ENCODE measurements around the gene MEP1B.
"Not testable (repeated sequence)": the region's sequence is repeated elsewhere in the genome, so short reads cannot be mapped to it uniquely, and the experiment has no call there.

Gene MEP1B

GRCh38 chr18:32174719-32175118 is 15.1 kb upstream of the MEP1B start:
- no peaks in the 10 kb centered on the region for H3K27me3 ChIP-seq (ENCODE audit: control insufficient read depth in 1 of 2, insufficient read depth in 2 of 2, low read length in 2 of 2)
- no peak overlapping the region for H3K9ac ChIP-seq (ENCODE audit: low read length in 2 of 2)
- H3K4me1 ChIP-seq (ENCODE audit: control insufficient read depth, insufficient read depth, low read length), result no peaks in the 10 kb centered on the region
- no peaks in the 10 kb centered on the region for H3K36me3 ChIP-seq (ENCODE audit: control insufficient read depth in 2 of 2, insufficient read depth in 2 of 2, low read length in 2 of 2)
- no peak overlapping the region for H3K27ac ChIP-seq (ENCODE audit: low read length)
- no peaks in the 10 kb centered on the region for H3K9me3 ChIP-seq (ENCODE audit: control insufficient read depth in 2 of 2, low read length in 2 of 2)
- no peak overlapping the region for H3K4me3 ChIP-seq (ENCODE audit: low read length in 2 of 2)

GRCh38 chr18:32175265-32175664 is 14.6 kb upstream of the MEP1B start:
- H3K9ac ChIP-seq (ENCODE audit: low read length in 2 of 2), result no peak overlapping the region
- no peaks in the 10 kb centered on the region for H3K4me1 ChIP-seq (ENCODE audit: control insufficient read depth, insufficient read depth, low read length)
- no peaks in the 10 kb centered on the region for H3K27me3 ChIP-seq (ENCODE audit: control insufficient read depth in 1 of 2, insufficient read depth in 2 of 2, low read length in 2 of 2)
- no peak overlapping the region for H3K27ac ChIP-seq (ENCODE audit: low read length)
- no peaks in the 10 kb centered on the region for H3K9me3 ChIP-seq (ENCODE audit: control insufficient read depth in 2 of 2, low read length in 2 of 2)
- no peaks in the 10 kb centered on the region for H3K36me3 ChIP-seq (ENCODE audit: control insufficient read depth in 2 of 2, insufficient read depth in 2 of 2, low read length in 2 of 2)
- no peak overlapping the region for H3K4me3 ChIP-seq (ENCODE audit: low read length in 2 of 2)

GRCh38 chr18:32176745-32177144 is 13.1 kb upstream of the MEP1B start:
- H3K4me1 ChIP-seq (ENCODE audit: control insufficient read depth, insufficient read depth, low read length); H3K27ac ChIP-seq (ENCODE audit: low read length); H3K27me3 ChIP-seq (ENCODE audit: control insufficient read depth in 1 of 2, insufficient read depth in 2 of 2, low read length in 2 of 2); H3K9me3 ChIP-seq (ENCODE audit: control insufficient read depth in 2 of 2, low read length in 2 of 2); H3K4me3 ChIP-seq (ENCODE audit: low read length in 2 of 2); H3K9ac ChIP-seq (ENCODE audit: low read length in 2 of 2); H3K36me3 ChIP-seq (ENCODE audit: control insufficient read depth in 2 of 2, insufficient read depth in 2 of 2, low read length in 2 of 2): not testable (repeated sequence)

GRCh38 chr18:32177530-32177929 is 12.3 kb upstream of the MEP1B start:
- Histone ChIP-seq H3K27me3 (ENCODE audit: control insufficient read depth in 1 of 2, insufficient read depth in 2 of 2, low read length in 2 of 2) (no peaks in the 10 kb centered on the region), H3K9me3 (ENCODE audit: control insufficient read depth in 2 of 2, low read length in 2 of 2) (no peaks in the 10 kb centered on the region), H3K36me3 (ENCODE audit: control insufficient read depth in 2 of 2, insufficient read depth in 2 of 2, low read length in 2 of 2) (no peaks in the 10 kb centered on the region), H3K27ac (ENCODE audit: low read length) (no peak overlapping the region), H3K9ac (ENCODE audit: low read length in 2 of 2) (no peak overlapping the region), H3K4me3 (ENCODE audit: low read length in 2 of 2) (no peak overlapping the region), H3K4me1 (ENCODE audit: control insufficient read depth, insufficient read depth, low read length) (no peaks in the 10 kb centered on the region)

GRCh38 chr18:32183503-32183902 is 6.3 kb upstream of the MEP1B start:
- Histone ChIP-seq H3K9ac (ENCODE audit: low read length in 2 of 2) (no peak overlapping the region), H3K4me3 (ENCODE audit: low read length in 2 of 2) (no peak overlapping the region), H3K4me1 (ENCODE audit: control insufficient read depth, insufficient read depth, low read length) (no peaks in the 10 kb centered on the region), H3K27me3 (ENCODE audit: control insufficient read depth in 1 of 2, insufficient read depth in 2 of 2, low read length in 2 of 2) (no peaks in the 10 kb centered on the region), H3K36me3 (ENCODE audit: control insufficient read depth in 2 of 2, insufficient read depth in 2 of 2, low read length in 2 of 2) (no peaks in the 10 kb centered on the region), H3K9me3 (ENCODE audit: control insufficient read depth in 2 of 2, low read length in 2 of 2) (peaks cover 0 to 13% of the 10 kb centered on the region in 2 donors), H3K27ac (ENCODE audit: low read length) (no peak overlapping the region)

- no peak overlapping the region for H3K9ac ChIP-seq (ENCODE audit: low read length in 2 of 2)
- no peaks in the 10 kb centered on the region for H3K27me3 ChIP-seq (ENCODE audit: control insufficient read depth in 1 of 2, insufficient read depth in 2 of 2, low read length in 2 of 2)
- H3K4me3 ChIP-seq (ENCODE audit: low read length in 2 of 2), result no peak overlapping the region
- H3K9me3 ChIP-seq (ENCODE audit: control insufficient read depth in 2 of 2, low read length in 2 of 2), result no peaks in the 10 kb centered on the region
- H3K27ac ChIP-seq (ENCODE audit: low read length), result no peak overlapping the region
- no peaks in the 10 kb centered on the region for H3K36me3 ChIP-seq (ENCODE audit: control insufficient read depth in 2 of 2, insufficient read depth in 2 of 2, low read length in 2 of 2)
- H3K4me1 ChIP-seq (ENCODE audit: control insufficient read depth, insufficient read depth, low read length), result no peaks in the 10 kb centered on the region
Observed at GRCh38 chr18:32190209-32190608, 370 bp downstream of the MEP1B start.

- Histone ChIP-seq H3K36me3 (ENCODE audit: control insufficient read depth in 2 of 2, insufficient read depth in 2 of 2, low read length in 2 of 2) (no peaks in the 10 kb centered on the region), H3K4me1 (ENCODE audit: control insufficient read depth, insufficient read depth, low read length) (no peaks in the 10 kb centered on the region), H3K27ac (ENCODE audit: low read length) (no peak overlapping the region), H3K4me3 (ENCODE audit: low read length in 2 of 2) (no peak overlapping the region), H3K9me3 (ENCODE audit: control insufficient read depth in 2 of 2, low read length in 2 of 2) (no peaks in the 10 kb centered on the region), H3K27me3 (ENCODE audit: control insufficient read depth in 1 of 2, insufficient read depth in 2 of 2, low read length in 2 of 2) (no peaks in the 10 kb centered on the region), H3K9ac (ENCODE audit: low read length in 2 of 2) (no peak overlapping the region)
Observed at GRCh38 chr18:32195881-32196815, 6.3 kb downstream of the MEP1B start.

GRCh38 chr18:32200766-32201165 is 10.9 kb downstream of the MEP1B start:
- H3K27ac ChIP-seq (ENCODE audit: low read length), result no peak overlapping the region

GRCh38 chr18:32201948-32202672 is 12.3 kb downstream of the MEP1B start:
- H3K4me1 ChIP-seq (ENCODE audit: control insufficient read depth, insufficient read depth, low read length), result no peaks in the 10 kb centered on the region

More at GRCh38 chr18:32200766-32201165, 10.9 kb downstream of the MEP1B start:
- Histone ChIP-seq H3K4me1 (ENCODE audit: control insufficient read depth, insufficient read depth, low read length) (no peaks in the 10 kb centered on the region), H3K9me3 (ENCODE audit: control insufficient read depth in 2 of 2, low read length in 2 of 2) (no peaks in the 10 kb centered on the region), H3K27me3 (ENCODE audit: control insufficient read depth in 1 of 2, insufficient read depth in 2 of 2, low read length in 2 of 2) (no peaks in the 10 kb centered on the region), H3K9ac (ENCODE audit: low read length in 2 of 2) (no peak overlapping the region), H3K36me3 (ENCODE audit: control insufficient read depth in 2 of 2, insufficient read depth in 2 of 2, low read length in 2 of 2) (no peaks in the 10 kb centered on the region), H3K4me3 (ENCODE audit: low read length in 2 of 2) (no peak overlapping the region)

GRCh38 chr18:32208023-32208422 is 18.2 kb downstream of the MEP1B start:
- H3K4me1 ChIP-seq (ENCODE audit: control insufficient read depth, insufficient read depth, low read length), result no peaks in the 10 kb centered on the region
- no peaks in the 10 kb centered on the region for H3K36me3 ChIP-seq (ENCODE audit: control insufficient read depth in 2 of 2, insufficient read depth in 2 of 2, low read length in 2 of 2)
- H3K27ac ChIP-seq (ENCODE audit: low read length), result no peak overlapping the region
- no peak overlapping the region for H3K9ac ChIP-seq (ENCODE audit: low read length in 2 of 2)
- no peak overlapping the region for H3K4me3 ChIP-seq (ENCODE audit: low read length in 2 of 2)
- H3K27me3 ChIP-seq (ENCODE audit: control insufficient read depth in 1 of 2, insufficient read depth in 2 of 2, low read length in 2 of 2), result no peaks in the 10 kb centered on the region
- no peaks in the 10 kb centered on the region for H3K9me3 ChIP-seq (ENCODE audit: control insufficient read depth in 2 of 2, low read length in 2 of 2)

More at GRCh38 chr18:32201948-32202672, 12.3 kb downstream of the MEP1B start:
- no peaks in the 10 kb centered on the region for H3K9me3 ChIP-seq (ENCODE audit: control insufficient read depth in 2 of 2, low read length in 2 of 2)
- H3K36me3 ChIP-seq (ENCODE audit: control insufficient read depth in 2 of 2, insufficient read depth in 2 of 2, low read length in 2 of 2), result no peaks in the 10 kb centered on the region
- no peak overlapping the region for H3K27ac ChIP-seq (ENCODE audit: low read length)
- no peaks in the 10 kb centered on the region for H3K27me3 ChIP-seq (ENCODE audit: control insufficient read depth in 1 of 2, insufficient read depth in 2 of 2, low read length in 2 of 2)
- no peak overlapping the region for H3K4me3 ChIP-seq (ENCODE audit: low read length in 2 of 2)
- H3K9ac ChIP-seq (ENCODE audit: low read length in 2 of 2), result no peak overlapping the region

GRCh38 chr18:32208577-32208976 is 18.7 kb downstream of the MEP1B start:
- H3K27me3 ChIP-seq (ENCODE audit: control insufficient read depth in 1 of 2, insufficient read depth in 2 of 2, low read length in 2 of 2), result no peaks in the 10 kb centered on the region
- no peaks in the 10 kb centered on the region for H3K4me1 ChIP-seq (ENCODE audit: control insufficient read depth, insufficient read depth, low read length)
- H3K9ac ChIP-seq (ENCODE audit: low read length in 2 of 2), result no peak overlapping the region
- no peaks in the 10 kb centered on the region for H3K9me3 ChIP-seq (ENCODE audit: control insufficient read depth in 2 of 2, low read length in 2 of 2)
- no peaks in the 10 kb centered on the region for H3K36me3 ChIP-seq (ENCODE audit: control insufficient read depth in 2 of 2, insufficient read depth in 2 of 2, low read length in 2 of 2)
- no peak overlapping the region for H3K27ac ChIP-seq (ENCODE audit: low read length)
- H3K4me3 ChIP-seq (ENCODE audit: low read length in 2 of 2), result no peak overlapping the region

Measured in stomach smooth muscle (tissue), 2 donors.